ENCODE measurements around the gene OR2C1. TPM values are rescaled to one million over a fixed set of nuclear protein-coding genes. Genes with fewer than 3 reads are reported as not detected.

The OR2C1 gene
- total RNA-seq = not detected in 2 replicates

GRCh38 chr16:3355589-3355988 lies at the start of gene OR2C1:
OR2C1 (plus strand) TSS chr16:3355889; CDS start chr16:3355941, 52 bp downstream.

GRCh38 chr16:3400779-3401688 lies 45.3 kb downstream of the OR2C1 start, which contains the start of the genes ZNF174 and ZSCAN32:
ZNF174 (plus strand) TSS chr16:3401215; CDS start chr16:3402005, 790 bp downstream.
ZSCAN32 (minus strand) TSS chr16:3401004; CDS start chr16:3397557, 3,447 bp downstream.

Other genes with a start within 250 kb of the OR2C1 start
- 12.0 and 20.7 TPM in 2 replicates for gene ZNF205, start 243.3 kb upstream of the OR2C1 start, total RNA-seq
- 6.2 and 6.6 TPM in 2 replicates for gene ZNF213, start 220.9 kb upstream of the OR2C1 start, total RNA-seq
- 0.14 TPM in 1 of 2 replicates, not detected in the other for gene OR1F1, start 167.7 kb upstream of the OR2C1 start, total RNA-seq
- gene ZNF200, start 120.7 kb upstream of the OR2C1 start, total RNA-seq = 11.2 and 14.1 TPM in 2 replicates
- gene MEFV, start 99.3 kb upstream of the OR2C1 start, total RNA-seq = under 0.01 TPM in 1 of 2 replicates, not detected in the other
- gene ZNF263, start 72.4 kb upstream of the OR2C1 start, total RNA-seq = 34.4 and 35.0 TPM in 2 replicates
- 3.6 and 7.0 TPM in 2 replicates for gene TIGD7, start 50.5 kb upstream of the OR2C1 start, total RNA-seq
- gene ZNF75A, start 50.4 kb upstream of the OR2C1 start, total RNA-seq = 28.8 and 32.0 TPM in 2 replicates
- gene ZSCAN32, start 45.1 kb downstream of the OR2C1 start, total RNA-seq = 10.4 and 12.2 TPM in 2 replicates
- 10.2 TPM in 2 replicates for gene ZNF174, start 45.3 kb downstream of the OR2C1 start, total RNA-seq
- gene ZNF597, start 87.6 kb downstream of the OR2C1 start, total RNA-seq = 2.7 and 3.5 TPM in 2 replicates
- 14.9 and 19.8 TPM in 2 replicates for gene NAA60, start 87.8 kb downstream of the OR2C1 start, total RNA-seq
- gene C16orf90, start 139.6 kb downstream of the OR2C1 start, total RNA-seq = not detected in 2 replicates
- 15.8 and 20.1 TPM in 2 replicates for gene CLUAP1, start 145.1 kb downstream of the OR2C1 start, total RNA-seq
- gene NLRC3, start 221.5 kb downstream of the OR2C1 start, total RNA-seq = 1.9 and 2.7 TPM in 2 replicates

All from thoracic aorta endothelial cell (primary cell).